Transverse colon (tissue), 4 donors: ENCODE results near the gene IL1RAPL1. TPM values are rescaled to one million over a fixed set of nuclear protein-coding genes. Genes with fewer than 3 reads are reported as not detected.

Source experiments
- DNase-seq: peaks from one replicate; pipeline ENCODE4 v3.0.0-alpha.2; 2019
- H3K27ac ChIP-seq, 4 donors: fragments of 200-600 bp; sonication (generic); 2 replicates each; pipeline ENCODE4 v1.5.1; 2016 to 2018; ENCODE audit warnings: inconsistent platforms in 4 of 4
- H3K27me3 ChIP-seq: fragments of 200-600 bp; sonication (generic); 2 replicates; pipeline ENCODE4 v1.5.1; 2017; ENCODE audit warnings: inconsistent platforms
- H3K36me3 ChIP-seq, 4 donors: fragments of 200-600 bp; sonication (generic); 2 replicates each; pipeline ENCODE4 v1.5.1; 2017 to 2019; ENCODE audit warnings: inconsistent platforms in 4 of 4
- H3K4me1 ChIP-seq, 4 donors: fragments of 200-600 bp; sonication (generic); 2 replicates each; pipeline ENCODE4 v1.5.1; 2017 to 2020; ENCODE audit warnings: inconsistent platforms in 4 of 4
- H3K4me3 ChIP-seq, 4 donors: fragments of 200-600 bp; sonication (generic); 1 replicate in 1 of 4; 2 replicates in 3 of 4; pipeline versions ENCODE4 v1.5.1 to v1.6.1; 2017 to 2019; ENCODE audit warnings: inconsistent platforms in 4 of 4
- H3K9me3 ChIP-seq, 2 donors: fragments of 200-600 bp; sonication (generic); 2 replicates each; pipeline ENCODE4 v1.5.1; 2017 to 2019; ENCODE audit warnings: inconsistent platforms in 2 of 2
- CTCF ChIP-seq, 5 experiments: fragments of 200-600 bp in 3 of 5; fragments of 450-650 bp in 2 of 5; sonication (generic) in 3 of 5; IDR thresholded peaks; 1 replicate in 2 of 5; 2 replicates in 3 of 5; pipeline ENCODE4 v1.5.1; 2016 to 2017; ENCODE audit warnings: antibody characterized with exemption in 5 of 5, inconsistent platforms in 3 of 5, mild to moderate bottlenecking in 2 of 5, moderate library complexity in 1 of 5
- EP300 ChIP-seq: sonication (generic); formaldehyde crosslinking; IDR thresholded peaks from one replicate; pipeline ENCODE4 v1.6.1; 2017; ENCODE audit warnings: antibody characterized with exemption, low read depth
- POLR2A ChIP-seq: fragments of 450-650 bp; IDR thresholded peaks from one replicate; pipeline ENCODE4 v1.6.1; 2016; ENCODE audit warnings: antibody characterized with exemption, mild to moderate bottlenecking, moderate library complexity
- POLR2AphosphoS5 ChIP-seq, 3 donors: sonication (generic); formaldehyde crosslinking; IDR thresholded peaks; one replicate each; pipeline ENCODE4 v1.6.1; 2016; ENCODE audit warnings: antibody characterized with exemption in 3 of 3
- WGBS, 2 donors: methylation state at CpG; one replicate each; pipeline ENCODE4 v1.1.5; 2018; ENCODE audit warnings: low coverage in 1 of 2; 5-methylcytosine and 5-hydroxymethylcytosine counted together
- in situ Hi-C, 4 donors: fragments of 200-750 bp; cut with MboI; loops; one replicate each; pipeline versions ENCODE4 v1.15.0 to v1.15.1; 2017; ENCODE audit warnings: low sequenced_read_pairs in 3 of 4, low pct_ligation_motif_present in 1 of 4, low pct_unique_long_range_greater_than_20kb in 1 of 4
- intact Hi-C: fragments of 100-400 bp; cut with DNase I; formaldehyde crosslinking; loops from one replicate; pipeline ENCODE4 v1.15.1; 2023; ENCODE audit warnings: low total_unique reads
- total RNA-seq, 4 donors: library from RNA; depleted of rRNA; stranded (reverse); fragments of >200 nt; gene quantifications; one replicate each; pipeline ENCODE4 v1.1.0, GENCODE V29; 2016

Gene IL1RAPL1
- total RNA-seq, 4 donors from 2014 or later = 0.14 to 0.32 (median 0.20) TPM; not detected in 1

- in situ Hi-C loops (no loop called here), intact Hi-C loops (no loop called here)
- no peak for DNase-seq
- no peak overlapping the region for H3K4me3 ChIP-seq
- TF ChIP-seq POLR2A = no peak
- no peak for TF ChIP-seq CTCF (IDR thresholded peaks at IDR 0.05)
- no peak for TF ChIP-seq EP300
- TF ChIP-seq POLR2AphosphoS5 (IDR thresholded peaks at IDR 0.05) = no peak
- H3K9me3 ChIP-seq = no peaks in the 10 kb centered on the region
- H3K36me3 ChIP-seq = no peaks in the 10 kb centered on the region
- H3K27me3 ChIP-seq = no peaks in the 10 kb centered on the region
- no peak overlapping the region for H3K27ac ChIP-seq
- no peaks in the 10 kb centered on the region for H3K4me1 ChIP-seq
Observed at GRCh38 chrX:29196501-29196900, 609.3 kb downstream of the IL1RAPL1 start.

DNA sequence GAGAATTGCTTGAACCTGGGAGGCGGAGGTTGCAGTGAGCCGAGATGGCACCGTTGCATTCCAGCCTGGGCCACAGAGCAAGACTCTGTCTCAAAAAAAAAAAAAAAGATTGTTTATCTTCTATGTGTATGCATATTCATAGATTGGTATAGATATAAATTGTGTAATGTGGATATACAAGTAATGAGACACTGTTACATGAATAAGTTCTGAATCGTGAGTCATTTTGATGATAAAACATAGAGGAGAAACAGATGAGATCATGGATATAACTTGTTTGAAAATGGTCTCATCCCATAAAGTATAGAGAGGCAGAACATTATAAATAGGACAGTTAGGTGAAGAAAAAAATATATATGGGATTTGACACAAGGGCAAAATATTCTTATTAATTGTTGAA is 628.0 kb downstream of the IL1RAPL1 start:
- no peaks in the 10 kb centered on the region for H3K9me3 ChIP-seq
- H3K4me3 ChIP-seq = no peak overlapping the region
- no peak for DNase-seq
- no peak overlapping the region for H3K27ac ChIP-seq
- H3K27me3 ChIP-seq = no peaks in the 10 kb centered on the region
- H3K36me3 ChIP-seq = no peaks in the 10 kb centered on the region
- intact Hi-C loops = no loop called here
- 90% methylated on average over 4 of the region's 4 CpGs; no CpG with 5 or more reads in 1 of the 2 donors for WGBS, 2 donors
- no peaks in the 10 kb centered on the region for H3K4me1 ChIP-seq
- in situ Hi-C loops = no loop called here
- no peak for TF ChIP-seq POLR2A
- no peak for TF ChIP-seq POLR2AphosphoS5 (IDR thresholded peaks at IDR 0.05)
- no peak for TF ChIP-seq CTCF (IDR thresholded peaks at IDR 0.05)
- no peak for TF ChIP-seq EP300

DNA sequence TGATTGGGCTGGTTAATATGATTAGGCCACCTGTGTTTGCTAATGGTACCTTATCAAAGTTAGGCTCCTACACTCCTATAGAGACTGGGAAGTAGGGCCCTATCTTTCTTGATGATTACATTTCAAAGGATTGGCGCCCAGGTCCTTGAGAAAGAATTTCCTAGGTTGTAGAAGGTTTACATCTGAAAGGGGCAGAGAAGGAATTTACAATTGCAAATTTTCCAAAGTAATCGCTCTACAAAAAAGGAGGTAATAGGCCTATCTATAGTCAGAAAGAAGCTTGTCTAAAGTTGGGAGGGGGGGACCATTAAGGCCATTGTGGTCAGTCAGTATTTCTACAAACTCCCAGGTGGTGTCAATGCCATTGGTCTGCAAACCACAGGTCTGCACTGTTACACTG is 638.4 kb downstream of the IL1RAPL1 start:
- H3K27ac ChIP-seq = no peak overlapping the region
- TF ChIP-seq POLR2AphosphoS5 (IDR thresholded peaks at IDR 0.05) (no peak), EP300 (no peak), POLR2A (no peak), CTCF (IDR thresholded peaks at IDR 0.05) (no peak)
- 54 to 68% methylated on average over 2 of the region's 2 CpGs for whole genome bisulfite sequencing, 2 donors
- intact Hi-C loops = no loop called here
- H3K9me3 ChIP-seq = no peaks in the 10 kb centered on the region
- H3K27me3 ChIP-seq = no peaks in the 10 kb centered on the region
- DNase-seq = no peak
- H3K4me3 ChIP-seq = no peak overlapping the region
- in situ Hi-C loops = no loop called here
- H3K4me1 ChIP-seq = no peaks in the 10 kb centered on the region
- H3K36me3 ChIP-seq = no peaks in the 10 kb centered on the region

DNA sequence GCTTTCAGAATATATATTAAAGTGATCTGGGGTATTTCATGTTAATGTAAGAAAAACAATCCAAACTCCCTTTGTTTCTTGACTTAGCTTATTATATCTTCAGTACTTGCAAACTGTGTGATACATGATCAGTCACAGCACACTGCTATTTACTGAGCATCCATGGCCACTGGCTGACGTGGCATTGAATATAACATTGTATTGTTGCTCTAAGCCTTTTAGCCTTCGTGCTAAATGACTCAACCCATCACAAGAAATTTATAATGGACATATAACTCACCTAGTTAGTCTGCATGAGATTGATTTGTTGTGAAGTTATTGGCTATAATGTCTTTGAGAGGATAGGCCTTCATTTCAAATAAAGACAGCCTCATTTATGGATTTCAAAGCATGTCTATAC is 642.6 kb downstream of the IL1RAPL1 start:
- no peak overlapping the region for H3K27ac ChIP-seq
- H3K27me3 ChIP-seq = no peaks in the 10 kb centered on the region
- no peaks in the 10 kb centered on the region for H3K36me3 ChIP-seq
- TF ChIP-seq EP300 (no peak), CTCF (IDR thresholded peaks at IDR 0.05) (no peak), POLR2AphosphoS5 (IDR thresholded peaks at IDR 0.05) (no peak), POLR2A (no peak)
- no peaks in the 10 kb centered on the region for H3K9me3 ChIP-seq
- H3K4me3 ChIP-seq = no peak overlapping the region
- no peaks in the 10 kb centered on the region for H3K4me1 ChIP-seq
- in situ Hi-C loops = no loop called here
- DNase-seq = no peak
- WGBS, 2 donors = 54% methylated on average over 2 of the region's 2 CpGs; no CpG with 5 or more reads in 1 of the 2 donors
- intact Hi-C loops = no loop called here
